Activated T-cell treated with anti-CD3 and anti-CD28 coated beads, Interleukin-2, amount 50 U/mL, for 4 hours (primary cell): ENCODE data around the gene FCAMR. TPM values are rescaled to one million over a fixed set of nuclear protein-coding genes. Genes with fewer than 3 reads are reported as not detected.

ENCODE experiments used
- total RNA-seq, 3 donors: library from RNA; stranded (reverse); gene quantifications; one replicate each; pipeline ENCODE4 v1.2.1, GENCODE V29; 2021

Gene FCAMR
- total RNA-seq, 3 donors from 2014 or later: not detected

Other genes starting within 250 kb of the FCAMR start
- under 1 TPM in 1 of 3 donors, not detected in 2; 0.19 TPM for gene IL19, start 199.7 kb downstream of the FCAMR start, total RNA-seq
- gene IL10, start 198.0 kb downstream of the FCAMR start, total RNA-seq: 100 to 1,000 TPM in 1 of 3 donors, 10 to 100 TPM in 2; 38.4 to 111 (median 54.1) TPM
- gene IL20, start 104.8 kb downstream of the FCAMR start, total RNA-seq: not detected
- gene IL24, start 73.0 kb downstream of the FCAMR start, total RNA-seq: 10 to 100 TPM; 11.9 to 30.7 (median 25.0) TPM
- 10 to 100 TPM; 24.7 to 41.7 (median 24.8) TPM for gene FCMR, start 48.5 kb downstream of the FCAMR start, total RNA-seq
- gene PIGR, start 24.0 kb downstream of the FCAMR start, total RNA-seq: 1 to 10 TPM; 1.6 to 3.0 (median 1.8) TPM
- under 1 TPM; 0.03 to 0.11 (median 0.08) TPM for gene C1orf116, start 62.3 kb upstream of the FCAMR start, total RNA-seq
- 10 to 100 TPM in 1 of 3 donors, 1 to 10 TPM in 2; 9.1 to 10.2 (median 9.9) TPM for gene YOD1, start 80.7 kb upstream of the FCAMR start, total RNA-seq
- gene PFKFB2, start 82.8 kb upstream of the FCAMR start, total RNA-seq: 1 to 10 TPM; 2.8 to 5.7 (median 4.1) TPM
- gene C4BPB, start 118.4 kb upstream of the FCAMR start, total RNA-seq: under 1 TPM; 0.27 to 0.38 (median 0.29) TPM
- under 1 TPM; 0.16 to 0.58 (median 0.41) TPM for gene C4BPA, start 133.8 kb upstream of the FCAMR start, total RNA-seq